HG03342 (cell line): ENCODE results near the gene ADGRF5.

Source experiments
- ATAC-seq: cut with Tn5 transposase; IDR thresholded peaks from one replicate; pipeline ENCODE4 v1.9.1; 2021; ENCODE audit warnings: mild to moderate bottlenecking, moderate library complexity; ENCODE audit not compliant: unreplicated experiment

Gene ADGRF5

DNA sequence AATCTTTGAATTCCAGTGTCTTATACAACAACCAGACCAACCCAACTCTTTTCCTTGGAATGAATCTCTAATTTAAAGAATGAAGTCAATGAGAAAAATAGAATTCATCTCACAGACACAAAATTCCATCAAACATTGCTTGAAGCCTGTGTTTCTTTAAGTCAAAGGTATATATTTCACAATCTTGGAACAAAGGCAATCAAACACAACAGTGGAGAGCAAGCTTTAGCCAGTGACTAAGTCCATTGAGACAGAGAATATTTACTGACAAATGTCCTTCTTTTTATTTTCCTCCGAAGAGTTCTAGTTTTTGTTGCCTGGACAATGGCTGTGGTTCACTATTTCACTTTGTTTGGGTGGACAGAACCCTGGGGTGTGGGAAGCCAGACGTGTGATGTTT lies 92.8 kb downstream of the ADGRF5 start:
- no peak for ATAC-seq

DNA sequence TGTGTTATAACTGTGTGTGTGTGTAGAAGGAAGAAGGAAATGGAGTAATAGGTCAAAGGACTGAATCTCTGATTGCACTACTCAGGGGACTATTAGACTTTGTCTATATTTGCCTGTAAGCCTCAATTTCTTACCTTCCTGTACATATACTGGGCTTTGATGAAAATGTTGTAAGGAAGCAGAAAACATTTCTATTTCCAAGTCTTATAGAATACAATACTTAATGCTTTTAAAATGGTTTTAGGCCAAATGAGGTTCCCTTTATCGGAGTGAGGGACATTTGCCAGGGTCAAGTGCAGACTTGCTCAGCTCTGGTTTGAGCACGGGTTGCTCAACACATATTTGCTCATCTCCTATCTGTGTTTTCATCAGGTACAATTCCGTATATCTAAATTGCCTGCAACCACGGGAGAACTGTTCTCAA lies 100.3 kb downstream of the ADGRF5 start:
- ATAC-seq: no peak

DNA sequence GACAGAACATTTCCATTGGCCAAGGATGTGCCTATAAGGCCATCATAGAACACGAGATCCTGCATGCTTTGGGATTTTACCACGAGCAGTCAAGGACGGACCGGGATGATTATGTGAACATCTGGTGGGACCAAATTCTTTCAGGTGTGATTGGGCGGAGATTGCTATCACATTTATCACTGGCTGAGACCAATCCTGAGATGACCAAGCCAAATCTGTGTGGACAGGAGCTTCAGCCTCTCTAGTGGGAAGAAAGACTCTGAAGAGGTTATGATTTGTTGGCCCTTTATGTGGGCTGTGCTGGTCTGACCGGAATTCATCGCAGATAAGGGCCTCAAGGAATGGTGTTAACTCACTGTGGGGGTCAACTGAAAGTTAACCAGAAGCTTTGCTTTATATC lies 102.2 kb downstream of the ADGRF5 start:
- no peak for ATAC-seq

DNA sequence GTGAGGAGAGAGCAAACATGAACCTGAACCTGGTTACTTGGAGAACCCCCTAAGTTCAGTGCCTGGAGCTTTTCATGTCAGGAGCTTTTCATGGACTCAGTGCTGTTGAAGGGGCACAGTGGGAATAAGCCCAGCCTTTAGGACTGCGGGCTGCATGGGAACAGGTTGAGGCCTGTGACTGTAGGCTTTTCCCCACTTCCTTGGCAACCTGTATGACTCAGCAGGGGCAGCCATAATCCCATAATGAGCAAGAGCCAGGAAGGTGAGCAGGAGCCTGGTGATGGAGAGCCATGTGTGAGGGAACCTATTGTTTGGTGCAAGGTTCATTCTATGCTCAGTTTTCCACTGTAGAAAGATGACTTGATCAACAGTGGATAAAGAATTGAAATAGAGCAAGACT lies 105.1 kb downstream of the ADGRF5 start:
- ATAC-seq: no peak

DNA sequence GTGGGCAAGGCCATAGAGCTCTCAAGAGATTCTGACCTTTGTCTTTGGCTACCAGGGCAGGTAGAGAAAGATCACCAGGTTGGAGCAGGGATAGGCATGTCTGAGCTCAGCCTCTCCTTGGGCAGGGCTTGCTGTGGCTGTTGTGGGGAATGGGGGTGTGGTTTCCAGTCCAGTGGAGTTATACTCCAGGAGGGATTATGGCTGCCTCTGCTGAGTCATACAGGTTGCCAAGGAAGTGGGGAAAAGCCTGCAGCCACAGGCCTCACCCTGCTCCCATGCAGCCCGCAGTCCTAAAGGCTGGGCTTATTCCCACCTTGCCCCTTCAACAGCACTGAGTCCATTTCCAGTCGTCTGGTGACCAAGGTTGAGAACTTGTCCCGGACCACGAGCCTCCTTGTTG lies 106.6 kb downstream of the ADGRF5 start:
- no peak for ATAC-seq

DNA sequence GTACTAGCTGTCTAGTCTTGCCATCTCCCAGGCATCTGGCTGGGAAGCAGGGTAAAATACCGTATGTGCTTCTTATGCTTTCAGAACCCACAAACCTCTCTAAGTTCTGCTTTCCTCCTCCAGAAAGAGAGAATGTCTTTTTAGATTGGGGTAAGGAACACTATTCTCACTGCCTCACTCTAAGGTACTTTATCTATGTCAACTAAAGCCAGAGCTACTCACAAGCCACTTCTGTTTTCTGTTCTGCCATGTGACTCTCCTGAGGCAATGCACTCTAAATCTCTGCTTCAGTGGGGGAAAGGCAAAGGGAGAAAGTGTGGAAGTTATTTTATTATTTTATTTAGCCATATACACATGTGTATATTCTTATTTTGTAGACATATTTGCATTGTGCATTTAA lies 112.9 kb downstream of the ADGRF5 start:
- no peak for ATAC-seq
